Measurements from ENCODE around the gene SEC61A2. TPM values are rescaled to one million over a fixed set of nuclear protein-coding genes. Genes with fewer than 3 reads are reported as not detected.

SEC61A2 gene
- total and polyA plus RNA-seq, 10 of the 15 experiments (the other 5 are each of a cell fraction or from before 2014, with no cell fraction given): 3.0 to 36.2 (median 8.6) TPM

DNA sequence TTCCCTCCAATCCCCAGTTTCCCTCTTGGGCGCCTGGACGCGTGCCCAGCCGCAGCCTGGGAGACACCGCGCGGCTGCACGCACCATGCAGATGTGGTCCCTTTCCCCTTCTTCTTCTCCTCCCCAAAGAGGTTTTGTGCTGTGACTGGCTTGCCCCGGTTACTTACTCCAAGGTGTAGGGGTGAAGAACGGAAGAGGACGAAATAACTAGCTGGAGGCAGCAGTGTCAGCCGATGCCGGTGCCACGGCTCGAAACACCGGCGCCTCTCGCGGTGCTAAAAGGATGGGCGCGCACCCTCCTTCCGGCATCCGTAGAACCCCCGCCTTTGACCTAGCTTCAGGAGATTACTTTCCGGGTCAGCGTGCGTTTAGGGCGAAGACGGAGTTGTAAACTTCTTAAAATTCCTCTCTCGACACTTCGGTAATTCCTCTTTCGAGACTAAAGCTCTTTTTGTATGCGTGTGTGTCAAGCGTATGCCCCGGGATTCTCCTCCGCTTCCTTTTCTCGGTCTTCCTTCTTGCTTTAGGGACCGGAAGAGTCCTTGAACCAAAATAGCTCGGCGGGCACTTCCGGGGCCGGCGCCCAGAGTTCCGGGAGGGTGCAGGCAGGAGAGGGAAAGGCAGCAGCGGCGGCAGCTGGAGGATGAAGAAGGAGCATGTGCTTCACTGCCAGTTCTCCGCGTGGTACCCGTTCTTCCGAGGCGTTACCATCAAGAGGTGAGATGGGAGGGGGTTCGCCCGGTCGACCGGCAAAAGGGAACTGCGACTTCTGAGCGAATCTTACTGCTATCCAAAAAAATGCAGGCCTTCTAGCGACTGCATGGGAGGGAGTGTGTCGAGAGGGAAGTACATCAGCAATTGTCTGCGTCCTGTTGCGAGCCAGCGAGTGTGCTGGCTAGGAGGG lies 66.4 kb downstream of the SEC61A2 start, which contains the start of the genes CDC123 and NUDT5 (continued):
- TF ChIP-seq, protein P1, sequence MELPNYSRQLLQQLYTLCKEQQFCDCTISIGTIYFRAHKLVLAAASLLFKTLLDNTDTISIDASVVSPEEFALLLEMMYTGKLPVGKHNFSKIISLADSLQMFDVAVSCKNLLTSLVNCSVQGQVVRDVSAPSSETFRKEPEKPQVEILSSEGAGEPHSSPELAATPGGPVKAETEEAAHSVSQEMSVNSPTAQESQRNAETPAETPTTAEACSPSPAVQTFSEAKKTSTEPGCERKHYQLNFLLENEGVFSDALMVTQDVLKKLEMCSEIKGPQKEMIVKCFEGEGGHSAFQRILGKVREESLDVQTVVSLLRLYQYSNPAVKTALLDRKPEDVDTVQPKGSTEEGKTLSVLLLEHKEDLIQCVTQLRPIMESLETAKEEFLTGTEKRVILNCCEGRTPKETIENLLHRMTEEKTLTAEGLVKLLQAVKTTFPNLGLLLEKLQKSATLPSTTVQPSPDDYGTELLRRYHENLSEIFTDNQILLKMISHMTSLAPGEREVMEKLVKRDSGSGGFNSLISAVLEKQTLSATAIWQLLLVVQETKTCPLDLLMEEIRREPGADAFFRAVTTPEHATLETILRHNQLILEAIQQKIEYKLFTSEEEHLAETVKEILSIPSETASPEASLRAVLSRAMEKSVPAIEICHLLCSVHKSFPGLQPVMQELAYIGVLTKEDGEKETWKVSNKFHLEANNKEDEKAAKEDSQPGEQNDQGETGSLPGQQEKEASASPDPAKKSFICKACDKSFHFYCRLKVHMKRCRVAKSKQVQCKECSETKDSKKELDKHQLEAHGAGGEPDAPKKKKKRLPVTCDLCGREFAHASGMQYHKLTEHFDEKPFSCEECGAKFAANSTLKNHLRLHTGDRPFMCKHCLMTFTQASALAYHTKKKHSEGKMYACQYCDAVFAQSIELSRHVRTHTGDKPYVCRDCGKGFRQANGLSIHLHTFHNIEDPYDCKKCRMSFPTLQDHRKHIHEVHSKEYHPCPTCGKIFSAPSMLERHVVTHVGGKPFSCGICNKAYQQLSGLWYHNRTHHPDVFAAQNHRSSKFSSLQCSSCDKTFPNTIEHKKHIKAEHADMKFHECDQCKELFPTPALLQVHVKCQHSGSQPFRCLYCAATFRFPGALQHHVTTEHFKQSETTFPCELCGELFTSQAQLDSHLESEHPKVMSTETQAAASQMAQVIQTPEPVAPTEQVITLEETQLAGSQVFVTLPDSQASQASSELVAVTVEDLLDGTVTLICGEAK (IDR thresholded peaks at IDR 0.05; ENCODE audit: borderline replicate concordance): peak; percentile 100
- TF ChIP-seq BCL11A (IDR thresholded peaks at IDR 0.05; ENCODE audit: low read depth, low read length) (no peak; the same call in 1 of the 2 replicates), HCFC1 (IDR thresholded peaks at IDR 0.05; ENCODE audit: low read length) (peak; percentile 70), ATF7 (IDR thresholded peaks at IDR 0.05; ENCODE audit: low read depth) (peak; percentile 73; the same call in 1 of the 2 replicates), CBX5 (IDR thresholded peaks at IDR 0.05; ENCODE audit: low read depth) (peak; percentile 95; the same call in 1 of the 2 replicates), HSF1 (IDR thresholded peaks at IDR 0.05; ENCODE audit: low read depth, low read length) (0 out of 2 replicates have a peak, but pooled peaks have one; percentile 42), BHLHE40 (IDR thresholded peaks at IDR 0.05; ENCODE audit: borderline replicate concordance in 1 of 2, low read depth in 2 of 2, low read length in 1 of 2) (peak; percentile 21 to 44; a peak in 2 of 4 replicates), CEBPB (IDR thresholded peaks at IDR 0.05; ENCODE audit: borderline replicate concordance in 1 of 2, low read depth in 2 of 2, low read length in 2 of 2) (no peak), JUND (IDR thresholded peaks at IDR 0.05; ENCODE audit: low read depth, low read length) (no peak), BRCA1 (IDR thresholded peaks at IDR 0.05; ENCODE audit: low read depth, low read length) (peak; percentile 69), PML (IDR thresholded peaks at IDR 0.05; ENCODE audit: low read length) (peak; percentile 94), TCF12 (IDR thresholded peaks at IDR 0.05; ENCODE audit: low read depth, low read length) (0 out of 2 replicates have a peak, but pooled peaks have one; percentile 22), SMAD1 (IDR thresholded peaks at IDR 0.05; ENCODE audit: low read depth, partially characterized antibody) (peak; percentile 12)
- TF ChIP-seq, protein P2, sequence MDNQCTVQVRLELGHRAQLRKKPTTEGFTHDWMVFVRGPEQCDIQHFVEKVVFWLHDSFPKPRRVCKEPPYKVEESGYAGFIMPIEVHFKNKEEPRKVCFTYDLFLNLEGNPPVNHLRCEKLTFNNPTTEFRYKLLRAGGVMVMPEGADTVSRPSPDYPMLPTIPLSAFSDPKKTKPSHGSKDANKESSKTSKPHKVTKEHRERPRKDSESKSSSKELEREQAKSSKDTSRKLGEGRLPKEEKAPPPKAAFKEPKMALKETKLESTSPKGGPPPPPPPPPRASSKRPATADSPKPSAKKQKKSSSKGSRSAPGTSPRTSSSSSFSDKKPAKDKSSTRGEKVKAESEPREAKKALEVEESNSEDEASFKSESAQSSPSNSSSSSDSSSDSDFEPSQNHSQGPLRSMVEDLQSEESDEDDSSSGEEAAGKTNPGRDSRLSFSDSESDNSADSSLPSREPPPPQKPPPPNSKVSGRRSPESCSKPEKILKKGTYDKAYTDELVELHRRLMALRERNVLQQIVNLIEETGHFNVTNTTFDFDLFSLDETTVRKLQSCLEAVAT (IDR thresholded peaks at IDR 0.05): peak; percentile 61
- TF ChIP-seq, protein P3, sequence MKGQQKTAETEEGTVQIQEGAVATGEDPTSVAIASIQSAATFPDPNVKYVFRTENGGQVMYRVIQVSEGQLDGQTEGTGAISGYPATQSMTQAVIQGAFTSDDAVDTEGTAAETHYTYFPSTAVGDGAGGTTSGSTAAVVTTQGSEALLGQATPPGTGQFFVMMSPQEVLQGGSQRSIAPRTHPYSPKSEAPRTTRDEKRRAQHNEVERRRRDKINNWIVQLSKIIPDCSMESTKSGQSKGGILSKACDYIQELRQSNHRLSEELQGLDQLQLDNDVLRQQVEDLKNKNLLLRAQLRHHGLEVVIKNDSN (IDR thresholded peaks at IDR 0.05; ENCODE audit: borderline replicate concordance, extremely low read length, insufficient read depth, low read depth, low read length): peak; percentile 14
- TF ChIP-seq, protein P4, sequence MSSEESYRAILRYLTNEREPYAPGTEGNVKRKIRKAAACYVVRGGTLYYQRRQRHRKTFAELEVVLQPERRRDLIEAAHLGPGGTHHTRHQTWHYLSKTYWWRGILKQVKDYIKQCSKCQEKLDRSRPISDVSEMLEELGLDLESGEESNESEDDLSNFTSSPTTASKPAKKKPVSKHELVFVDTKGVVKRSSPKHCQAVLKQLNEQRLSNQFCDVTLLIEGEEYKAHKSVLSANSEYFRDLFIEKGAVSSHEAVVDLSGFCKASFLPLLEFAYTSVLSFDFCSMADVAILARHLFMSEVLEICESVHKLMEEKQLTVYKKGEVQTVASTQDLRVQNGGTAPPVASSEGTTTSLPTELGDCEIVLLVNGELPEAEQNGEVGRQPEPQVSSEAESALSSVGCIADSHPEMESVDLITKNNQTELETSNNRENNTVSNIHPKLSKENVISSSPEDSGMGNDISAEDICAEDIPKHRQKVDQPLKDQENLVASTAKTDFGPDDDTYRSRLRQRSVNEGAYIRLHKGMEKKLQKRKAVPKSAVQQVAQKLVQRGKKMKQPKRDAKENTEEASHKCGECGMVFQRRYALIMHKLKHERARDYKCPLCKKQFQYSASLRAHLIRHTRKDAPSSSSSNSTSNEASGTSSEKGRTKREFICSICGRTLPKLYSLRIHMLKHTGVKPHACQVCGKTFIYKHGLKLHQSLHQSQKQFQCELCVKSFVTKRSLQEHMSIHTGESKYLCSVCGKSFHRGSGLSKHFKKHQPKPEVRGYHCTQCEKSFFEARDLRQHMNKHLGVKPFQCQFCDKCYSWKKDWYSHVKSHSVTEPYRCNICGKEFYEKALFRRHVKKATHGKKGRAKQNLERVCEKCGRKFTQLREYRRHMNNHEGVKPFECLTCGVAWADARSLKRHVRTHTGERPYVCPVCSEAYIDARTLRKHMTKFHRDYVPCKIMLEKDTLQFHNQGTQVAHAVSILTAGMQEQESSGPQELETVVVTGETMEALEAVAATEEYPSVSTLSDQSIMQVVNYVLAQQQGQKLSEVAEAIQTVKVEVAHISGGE (CRISPR knock-in tag; IDR thresholded peaks at IDR 0.05): peak; percentile 88
